ENCODE data around the gene PRUNE2.

DNA sequence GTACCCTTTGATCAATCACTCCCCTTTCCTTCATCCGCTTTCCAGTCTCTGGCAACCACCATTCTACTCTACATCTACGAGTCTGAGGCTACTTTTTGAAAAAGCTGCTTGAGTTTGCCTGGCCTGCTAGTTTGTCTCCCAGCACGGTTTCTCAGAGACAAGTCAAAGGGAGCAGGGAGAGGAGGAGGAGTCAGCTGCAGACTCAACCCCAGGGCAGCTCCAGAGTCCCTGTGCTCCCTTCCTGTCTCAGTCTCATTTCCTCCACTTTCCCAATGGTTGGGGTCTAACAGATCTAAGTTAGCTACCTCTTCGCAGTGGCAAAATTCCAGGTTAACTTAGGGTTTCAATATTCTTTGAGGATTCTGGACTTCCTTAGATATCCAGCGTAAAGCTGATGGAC is 221.7 kb downstream of the PRUNE2 start:
- TF ChIP-seq ARNT (IDR thresholded peaks at IDR 0.05) (no peak), SP1 (IDR thresholded peaks at IDR 0.05) (no peak), NFRKB (IDR thresholded peaks at IDR 0.05) (no peak), FOXK2 (IDR thresholded peaks at IDR 0.05) (no peak), ELF4 (IDR thresholded peaks at IDR 0.05) (no peak), FOXM1 (IDR thresholded peaks at IDR 0.05; ENCODE audit: borderline replicate concordance) (no peak), HDGF (IDR thresholded peaks at IDR 0.05; ENCODE audit: borderline replicate concordance) (no peak), BHLHE40 (IDR thresholded peaks at IDR 0.05; ENCODE audit: borderline replicate concordance) (no peak), SUZ12 (IDR thresholded peaks at IDR 0.05) (no peak), TARDBP (IDR thresholded peaks at IDR 0.05) (no peak), FOXA1 (IDR thresholded peaks at IDR 0.05) (no peak), ZNF384 (IDR thresholded peaks at IDR 0.05) (no peak)
- TF ChIP-seq, protein P1, sequence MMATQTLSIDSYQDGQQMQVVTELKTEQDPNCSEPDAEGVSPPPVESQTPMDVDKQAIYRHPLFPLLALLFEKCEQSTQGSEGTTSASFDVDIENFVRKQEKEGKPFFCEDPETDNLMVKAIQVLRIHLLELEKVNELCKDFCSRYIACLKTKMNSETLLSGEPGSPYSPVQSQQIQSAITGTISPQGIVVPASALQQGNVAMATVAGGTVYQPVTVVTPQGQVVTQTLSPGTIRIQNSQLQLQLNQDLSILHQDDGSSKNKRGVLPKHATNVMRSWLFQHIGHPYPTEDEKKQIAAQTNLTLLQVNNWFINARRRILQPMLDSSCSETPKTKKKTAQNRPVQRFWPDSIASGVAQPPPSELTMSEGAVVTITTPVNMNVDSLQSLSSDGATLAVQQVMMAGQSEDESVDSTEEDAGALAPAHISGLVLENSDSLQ (IDR thresholded peaks at IDR 0.05) = no peak

Data from HEK293T (cell line).